ENCODE results near the gene MGAM2. TPM values are rescaled to one million over a fixed set of nuclear protein-coding genes. Genes with fewer than 3 reads are reported as not detected.

The MGAM2 gene
- total and polyA plus RNA-seq, 2 of the 13 experiments (the other 11 are each of a cell fraction or from before 2014, with no cell fraction given), result 0.29 TPM; not detected in 1

GRCh38 chr7:142130267-142130666 is 18.7 kb downstream of the MGAM2 start:
- TF ChIP-seq ZNF891 (CRISPR knock-in tag; IDR thresholded peaks at IDR 0.05) (no peak), ZNF501 (CRISPR knock-in tag; IDR thresholded peaks at IDR 0.05) (no peak), ATAD3A (CRISPR knock-in tag; IDR thresholded peaks at IDR 0.05) (no peak), ZNF20 (CRISPR knock-in tag; IDR thresholded peaks at IDR 0.05) (no peak), FOXM1 (CRISPR knock-in tag; IDR thresholded peaks at IDR 0.05) (no peak), ZBTB34 (CRISPR knock-in tag; IDR thresholded peaks at IDR 0.05) (no peak), ELF4 (CRISPR knock-in tag; IDR thresholded peaks at IDR 0.05; ENCODE audit: borderline replicate concordance) (no peak), IRX3 (CRISPR knock-in tag; IDR thresholded peaks at IDR 0.05; ENCODE audit: borderline replicate concordance, low read depth) (no peak), RELA (CRISPR knock-in tag; IDR thresholded peaks at IDR 0.05) (no peak), SMYD3 (CRISPR knock-in tag; IDR thresholded peaks at IDR 0.05) (no peak), SOX13 (IDR thresholded peaks at IDR 0.05) (no peak), SOX13 (CRISPR knock-in tag; conservative IDR thresholded peaks at IDR 0.05 in 1 of 2, IDR thresholded peaks at IDR 0.05 in 1 of 2) (no peak), SUZ12 (IDR thresholded peaks at IDR 0.05; ENCODE audit: low read depth, low read length) (no peak), ZNF446 (CRISPR knock-in tag; IDR thresholded peaks at IDR 0.05) (no peak)
- TF ChIP-seq, protein P1, sequence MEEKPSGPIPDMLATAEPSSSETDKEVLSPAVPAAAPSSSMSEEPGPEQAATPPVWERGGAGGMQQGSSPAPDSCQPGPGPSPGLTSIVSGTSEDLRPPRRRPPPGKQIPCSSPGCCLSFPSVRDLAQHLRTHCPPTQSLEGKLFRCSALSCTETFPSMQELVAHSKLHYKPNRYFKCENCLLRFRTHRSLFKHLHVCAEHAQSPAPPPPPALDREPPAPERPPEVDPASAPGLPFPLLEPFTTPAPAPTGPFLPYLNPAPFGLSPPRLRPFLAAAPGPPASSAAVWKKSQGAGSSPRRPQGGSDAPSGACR (CRISPR knock-in tag; IDR thresholded peaks at IDR 0.05), result no peak
- Histone ChIP-seq H3K36me3 (replicated peaks in 1 of 2; ENCODE audit: control insufficient read depth in 1 of 2, insufficient read depth in 2 of 2, low read length in 2 of 2) (no peaks in the 10 kb centered on the region), H3K9me3 (ENCODE audit: low read length) (no peaks in the 10 kb centered on the region), H3K4me2 (ENCODE audit: low read depth, low read length) (no peak overlapping the region), H3K9ac (ENCODE audit: insufficient read depth, low read depth, low read length) (no peak overlapping the region), H3K4me1 (ENCODE audit: insufficient read depth, low read length) (no peaks in the 10 kb centered on the region), H4K20me1 (ENCODE audit: insufficient read depth, low read length) (no peaks in the 10 kb centered on the region), H3K4me3 (replicated peaks in 1 of 3; ENCODE audit: insufficient read depth in 1 of 3, low read depth in 2 of 3, low read length in 3 of 3) (no peak overlapping the region), H3K27me3 (ENCODE audit: control insufficient read depth in 1 of 2, insufficient read depth in 2 of 2, low read length in 2 of 2) (no peaks in the 10 kb centered on the region), H2AFZ (ENCODE audit: low read length) (no peak overlapping the region), H3K79me2 (ENCODE audit: insufficient read depth, low read length) (no peaks in the 10 kb centered on the region), H3K27ac (ENCODE audit: extremely low read length, insufficient read depth, low read length) (no peak overlapping the region)
- BruUV-seq (replicated peaks), result no TSS peak
- 18% methylated on average over 2 of the region's 2 CpGs for WGBS (ENCODE audit: low lambda C conversion rate)
- DNase-seq (ENCODE audit: low spot score) (no peak), FAIRE-seq (no peak), ATAC-seq (no peak)
- POLR2A ChIA-PET, result no interaction called here
- intact Hi-C loops (cut with micrococcal nuclease; ENCODE audit: unreplicated experiment), result no loop called here
- CTCF ChIA-PET (ENCODE audit: low intra/inter-chr PET ratio, low total read pairs), result no interaction called here
- in situ Hi-C loops (cut with HindIII; ENCODE audit: extremely low pct_ligation_motif_present, low pct_unique_long_range_greater_than_20kb), result no loop called here
